ENCODE results near the gene PSAT1. TPM values are rescaled to one million over a fixed set of nuclear protein-coding genes. Genes with fewer than 3 reads are reported as not detected.

PSAT1 gene
- total and polyA plus RNA-seq, 2 of the 8 experiments (the other 6 are each of a cell fraction or from before 2014, with no cell fraction given) = 204 to 341 TPM

DNA sequence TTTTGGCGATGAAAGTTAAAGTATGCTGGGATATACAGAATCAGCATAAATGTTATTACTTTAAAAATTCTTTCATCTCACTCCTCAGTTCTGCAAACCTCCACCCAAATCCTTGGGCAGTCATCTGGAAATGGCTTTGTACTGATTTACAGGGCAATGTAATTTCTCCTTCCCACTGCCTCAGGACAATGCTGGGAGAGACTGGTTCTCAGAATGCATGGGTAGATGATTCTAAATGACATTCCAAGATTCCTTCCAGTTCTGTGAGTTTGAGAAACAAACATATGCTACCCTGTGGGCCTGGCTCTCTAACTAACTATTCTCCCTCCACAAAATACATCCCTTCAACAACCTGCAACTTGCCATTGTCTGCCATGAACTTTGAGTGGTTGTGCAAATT is 7.5 kb upstream of the PSAT1 start:
- Histone ChIP-seq H3K4me2 (ENCODE audit: insufficient read depth in 1 of 2, low read depth in 2 of 2, low read length in 2 of 2) (no peak overlapping the region), H3K4me3 (ENCODE audit: extremely low read depth in 1 of 4, insufficient read depth in 2 of 4, low read depth in 3 of 4, low read length in 4 of 4) (no peak overlapping the region), H4K91ac (replicated peaks; ENCODE audit: insufficient read length, low read length) (no peak overlapping the region), H2BK5ac (ENCODE audit: low read depth, low read length) (no peak overlapping the region), H4K20me1 (replicated peaks in 1 of 2; ENCODE audit: control insufficient read depth in 1 of 2, insufficient read depth in 2 of 2, low read length in 2 of 2) (no peaks in the 10 kb centered on the region), H2BK15ac (ENCODE audit: low read length) (no peak overlapping the region), H3K9ac (replicated peaks in 1 of 4; ENCODE audit: extremely low read depth in 1 of 4, low read depth in 3 of 4, low read length in 3 of 4) (no peak overlapping the region), H3K79me1 (ENCODE audit: low read depth, low read length) (no peaks in the 10 kb centered on the region), H4K5ac (ENCODE audit: insufficient read length, low read depth, low read length) (no peak overlapping the region), H2AK5ac (ENCODE audit: low read depth, low read length) (no peak overlapping the region), H3K23ac (ENCODE audit: insufficient read length) (no peak overlapping the region), H3K79me2 (ENCODE audit: control insufficient read depth in 1 of 2, insufficient read depth in 2 of 2, low read length in 2 of 2) (no peaks in the 10 kb centered on the region), H2BK12ac (ENCODE audit: low read depth, low read length) (no peak overlapping the region), H2AFZ (ENCODE audit: low read length) (no peak overlapping the region), H3K18ac (ENCODE audit: extremely low read depth, low read length) (no peak overlapping the region), H3K27me3 (replicated peaks in 1 of 4; ENCODE audit: control insufficient read depth in 3 of 4, extremely low read depth in 1 of 4, insufficient read depth in 3 of 4, low read length in 3 of 4) (no peaks in the 10 kb centered on the region), H3K9me3 (ENCODE audit: insufficient read depth in 2 of 2, low read depth in 1 of 2, low read length in 1 of 2) (no peaks in the 10 kb centered on the region), H3K27ac (ENCODE audit: low read depth, low read length) (no peak overlapping the region), H3K23me2 (ENCODE audit: low read depth, low read length) (no peaks in the 10 kb centered on the region), H2BK120ac (replicated peaks; ENCODE audit: low read depth, low read length) (no peak overlapping the region), H3K4ac (replicated peaks; ENCODE audit: insufficient read length, low read depth, low read length) (no peak overlapping the region), H3K36me3 (ENCODE audit: control insufficient read depth in 2 of 4, insufficient read depth in 4 of 4, low read length in 3 of 4) (no peaks in the 10 kb centered on the region), H3K14ac (ENCODE audit: insufficient read length) (no peak overlapping the region), H3K56ac (replicated peaks; ENCODE audit: insufficient read length, low read depth, low read length) (no peak overlapping the region), H4K8ac (ENCODE audit: extremely low read depth, insufficient read depth, low read length) (no peak overlapping the region), H2BK20ac (ENCODE audit: low read length) (no peak overlapping the region), H3K4me1 (replicated peaks in 1 of 4; ENCODE audit: control insufficient read depth in 3 of 4, insufficient read depth in 4 of 4, low read length in 3 of 4) (peaks cover 0 to under 1% (median 0%) of the 10 kb centered on the region in 4 experiments; a peak in 1 of 7 replicates)
- DNase-seq (ENCODE audit: low read depth in 1 of 2, low spot score in 2 of 2) = no peak
- CTCF ChIA-PET (ENCODE audit: partially characterized antibody) = interaction anchor here (1.6 kb wide), 1 partner anchor 32 kb away, joined by 4 read pairs; no protein-coding TSS in a partner anchor
- FAIRE-seq = no peak
- WGBS, 2 experiments (ENCODE audit: extremely low coverage in 1 of 2, insufficient coverage in 1 of 2, insufficient read length in 1 of 2, insufficient replicate concordance in 2 of 2, low coverage in 1 of 2, low lambda C conversion rate in 2 of 2, missing lambda C conversion rate in 1 of 2) = 100% methylated on average over 1 of the region's 1 CpG; no CpG with 5 or more reads in 1 of the 2 experiments
- POLR2A ChIA-PET (ENCODE audit: partially characterized antibody) = interaction anchor here (0.6 to 26.7 kb wide), 3 partner anchors 10 to 37 kb away, joined by 3 to 936 read pairs (median 522); no protein-coding TSS in a partner anchor
- TF ChIP-seq YY1 (IDR thresholded peaks at IDR 0.05; ENCODE audit: low read depth, low read length) (no peak), BACH1 (IDR thresholded peaks at IDR 0.05; ENCODE audit: low read length) (no peak), RXRA (IDR thresholded peaks at IDR 0.05; ENCODE audit: insufficient read depth, low read depth, low read length) (no peak), NRF1 (IDR thresholded peaks at IDR 0.05; ENCODE audit: low read depth, low read length) (no peak), NANOG (IDR thresholded peaks at IDR 0.05; ENCODE audit: insufficient read depth, low read depth, low read length, poor library complexity, severe bottlenecking) (no peak), FOSL1 (IDR thresholded peaks at IDR 0.05; ENCODE audit: insufficient read depth, low read depth, low read length) (no peak), RFX5 (IDR thresholded peaks at IDR 0.05; ENCODE audit: borderline replicate concordance, low read depth, low read length) (no peak), HDAC6 (IDR thresholded peaks at IDR 0.05; ENCODE audit: low read depth, low read length) (no peak), SUZ12 (IDR thresholded peaks at IDR 0.05; ENCODE audit: low read length) (no peak), POLR2AphosphoS5 (IDR thresholded peaks at IDR 0.05; ENCODE audit: low read depth, low read length) (no peak)
- TF ChIP-seq, protein P1, sequence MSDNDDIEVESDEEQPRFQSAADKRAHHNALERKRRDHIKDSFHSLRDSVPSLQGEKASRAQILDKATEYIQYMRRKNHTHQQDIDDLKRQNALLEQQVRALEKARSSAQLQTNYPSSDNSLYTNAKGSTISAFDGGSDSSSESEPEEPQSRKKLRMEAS (IDR thresholded peaks at IDR 0.05) = no peak

Data from H1 (cell line).